SK-N-MC (cell line): Measurements from ENCODE around the gene PYCR2.

ENCODE experiments used
- DNase-seq: peaks from one replicate; pipeline ENCODE4 v3.0.0-alpha.2; 2011; ENCODE audit warnings: low read depth, low spot score
- H3K27ac ChIP-seq: fragments of 200-600 bp; sonication (generic); 2 replicates; pipeline ENCODE4 v1.5.1; 2016; ENCODE audit warnings: mixed run types
- H3K36me3 ChIP-seq: fragments of 200-600 bp; sonication (generic); 2 replicates; pipeline ENCODE4 v1.6.1; 2017; ENCODE audit warnings: antibody characterized with exemption, low read length, mixed read lengths; ENCODE audit not compliant: insufficient read depth
- H3K4me3 ChIP-seq: fragments of 200-600 bp; sonication (generic); 2 replicates; pipeline ENCODE4 v1.5.1; 2016
- H3K9ac ChIP-seq: fragments of 200-600 bp; sonication (generic); 2 replicates; pipeline ENCODE4 v1.8.0; 2017; ENCODE audit warnings: mixed run types, mixed read lengths; ENCODE audit not compliant: insufficient read length
- H3K9me3 ChIP-seq: fragments of 200-600 bp; sonication (generic); 2 replicates; pipeline ENCODE4 v1.6.1; 2017; ENCODE audit warnings: low read depth, mild to moderate bottlenecking, antibody characterized with exemption, low read length, moderate library complexity, mixed read lengths
- EZH2 ChIP-seq: fragments of 200-600 bp; sonication (generic); IDR thresholded peaks from one replicate; pipeline ENCODE4 v1.6.1; 2017; ENCODE audit warnings: antibody characterized with exemption
- FOXP2 ChIP-seq: optimal IDR thresholded peaks from 2 replicates; pipeline ENCODE3; 2011; ENCODE audit warnings: mild to moderate bottlenecking, moderate library complexity; ENCODE audit not compliant: insufficient read depth; ENCODE audit errors: extremely low read length, control extremely low read depth
- POLR2AphosphoS5 ChIP-seq: IDR thresholded peaks from 2 replicates; pipeline ENCODE4 v1.6.1; 2012; ENCODE audit warnings: mild to moderate bottlenecking, low read depth, low read length, borderline replicate concordance

Gene PYCR2

GRCh38 chr1:225880636-225881035 is 43.4 kb downstream of the PYCR2 start:
- H3K9ac ChIP-seq: no peak overlapping the region
- no peak for DNase-seq
- H3K9me3 ChIP-seq: no peaks in the 10 kb centered on the region
- H3K4me3 ChIP-seq: no peak overlapping the region
- H3K27ac ChIP-seq: no peak overlapping the region
- no peaks in the 10 kb centered on the region for H3K36me3 ChIP-seq
- TF ChIP-seq EZH2 (no peak), POLR2AphosphoS5 (no peak), FOXP2 (no peak)

GRCh38 chr1:225880222-225880588 is 43.8 kb downstream of the PYCR2 start:
- Histone ChIP-seq H3K9me3 (no peaks in the 10 kb centered on the region), H3K27ac (no peak overlapping the region), H3K9ac (no peak overlapping the region), H3K4me3 (no peak overlapping the region), H3K36me3 (no peaks in the 10 kb centered on the region)
- no peak for DNase-seq
- TF ChIP-seq POLR2AphosphoS5: no peak
- TF ChIP-seq EZH2: no peak
- TF ChIP-seq FOXP2: no peak

GRCh38 chr1:225879521-225880221 is 44.4 kb downstream of the PYCR2 start:
- Histone ChIP-seq H3K4me3 (no peak overlapping the region), H3K27ac (no peak overlapping the region), H3K9ac (no peak overlapping the region)

GRCh38 chr1:225878282-225878681 is 45.8 kb downstream of the PYCR2 start:
- no peak for TF ChIP-seq POLR2AphosphoS5
- TF ChIP-seq EZH2: no peak
- no peak for TF ChIP-seq FOXP2
- Histone ChIP-seq H3K4me3 (no peak overlapping the region), H3K27ac (no peak overlapping the region), H3K9ac (no peak overlapping the region), H3K36me3 (no peaks in the 10 kb centered on the region), H3K9me3 (no peaks in the 10 kb centered on the region)
- no peak for DNase-seq

More at GRCh38 chr1:225879521-225880221, 44.4 kb downstream of the PYCR2 start:
- Histone ChIP-seq H3K36me3 (no peaks in the 10 kb centered on the region), H3K9me3 (no peaks in the 10 kb centered on the region)
- DNase-seq: no peak
- TF ChIP-seq EZH2: no peak
- TF ChIP-seq POLR2AphosphoS5: no peak
- TF ChIP-seq FOXP2: no peak

GRCh38 chr1:225877580-225877979 is 46.5 kb downstream of the PYCR2 start:
- DNase-seq: no peak
- TF ChIP-seq POLR2AphosphoS5 (no peak), FOXP2 (no peak), EZH2 (no peak)
- Histone ChIP-seq H3K27ac (no peak overlapping the region), H3K9ac (no peak overlapping the region), H3K36me3 (no peaks in the 10 kb centered on the region), H3K9me3 (no peaks in the 10 kb centered on the region), H3K4me3 (no peak overlapping the region)

GRCh38 chr1:225876900-225877510 is 47.0 kb downstream of the PYCR2 start:
- no peak for TF ChIP-seq EZH2
- TF ChIP-seq POLR2AphosphoS5: no peak
- TF ChIP-seq FOXP2: no peak
- Histone ChIP-seq H3K9me3 (no peaks in the 10 kb centered on the region), H3K36me3 (no peaks in the 10 kb centered on the region), H3K27ac (no peak overlapping the region), H3K9ac (no peak overlapping the region), H3K4me3 (no peak overlapping the region)
- DNase-seq: no peak

GRCh38 chr1:225875044-225875815 is 48.8 kb downstream of the PYCR2 start:
- H3K9me3 ChIP-seq: no peaks in the 10 kb centered on the region
- H3K27ac ChIP-seq: no peak overlapping the region
- H3K36me3 ChIP-seq: no peaks in the 10 kb centered on the region
- TF ChIP-seq EZH2: no peak
- no peak for TF ChIP-seq FOXP2
- no peak for TF ChIP-seq POLR2AphosphoS5
- no peak overlapping the region for H3K4me3 ChIP-seq
- no peak for DNase-seq
- H3K9ac ChIP-seq: no peak overlapping the region

- DNase-seq: no peak
- TF ChIP-seq POLR2AphosphoS5 (no peak), EZH2 (no peak), FOXP2 (no peak)
- Histone ChIP-seq H3K4me3 (no peak overlapping the region), H3K9me3 (no peaks in the 10 kb centered on the region), H3K27ac (no peak overlapping the region), H3K36me3 (no peaks in the 10 kb centered on the region), H3K9ac (no peak overlapping the region)
These were observed 49.6 kb downstream of the PYCR2 start for GRCh38 chr1:225874431-225874830.

- Histone ChIP-seq H3K4me3 (no peak overlapping the region), H3K36me3 (no peaks in the 10 kb centered on the region), H3K9me3 (no peaks in the 10 kb centered on the region), H3K27ac (no peak overlapping the region), H3K9ac (no peak overlapping the region)
- no peak for DNase-seq
- TF ChIP-seq POLR2AphosphoS5 (no peak), EZH2 (no peak), FOXP2 (no peak)
These were observed 50.7 kb downstream of the PYCR2 start for GRCh38 chr1:225873281-225873850.
